ENCODE results near the gene ANKMY1.

DNA sequence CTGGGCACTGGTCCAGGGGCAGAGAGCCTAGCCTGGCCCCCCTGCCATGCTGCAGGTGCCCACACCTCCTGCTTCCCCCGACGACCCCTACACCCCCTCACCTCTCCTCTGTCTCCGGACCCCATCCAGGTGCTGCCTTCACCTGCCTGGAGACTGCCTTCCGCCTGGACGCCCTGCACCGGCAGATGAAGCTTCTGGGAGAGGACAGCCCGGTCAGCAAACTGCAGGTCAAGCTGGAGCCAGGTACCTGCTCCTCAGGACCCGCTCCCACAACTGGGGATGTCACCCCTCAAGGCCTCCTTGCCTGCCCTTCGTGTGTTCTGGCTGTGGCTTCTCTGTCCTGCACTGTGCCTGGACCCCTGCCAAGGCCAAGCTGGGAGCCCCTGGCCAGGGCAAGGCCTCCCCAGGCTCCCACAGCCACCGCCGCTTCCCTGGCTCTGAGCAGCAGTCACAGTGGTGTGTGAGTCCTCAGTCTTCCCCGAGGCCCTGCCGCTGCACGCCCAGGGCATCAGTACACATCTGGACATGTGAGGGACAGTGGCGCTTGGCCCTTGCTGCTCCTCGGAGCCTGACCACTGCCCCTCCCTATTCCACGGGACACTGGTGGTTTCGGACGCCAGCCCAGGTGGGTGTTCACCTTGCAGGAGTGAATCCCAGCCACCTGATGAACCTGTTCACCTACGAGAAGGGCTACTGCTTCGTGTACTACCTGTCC, 16.8 kb upstream of the ANKMY1 start:
- TF ChIP-seq CTCF (IDR thresholded peaks at IDR 0.05; ENCODE audit: insufficient read depth, low read depth, low read length) (no peak), EZH2 (IDR thresholded peaks at IDR 0.05; ENCODE audit: insufficient read depth, low read length) (no peak)

Measured in astrocyte (in vitro differentiated cells and primary cell).